H1 (cell line): ENCODE results near the gene UPK2. TPM values are rescaled to one million over a fixed set of nuclear protein-coding genes. Genes with fewer than 3 reads are reported as not detected.

Experiments
- ATF3 ChIP-seq: IDR thresholded peaks from 2 replicates; pipeline ENCODE4 v1.6.1; 2011; ENCODE audit warnings: low read depth, mild to moderate bottlenecking, low read length; ENCODE audit not compliant: insufficient read depth
- CHD7 ChIP-seq: fragments of 300-600 bp; sonication (generic); IDR thresholded peaks from 2 replicates; pipeline ENCODE4 v1.7.1; 2012; ENCODE audit warnings: low read length, moderate library complexity, mild to moderate bottlenecking, inconsistent platforms; ENCODE audit not compliant: insufficient replicate concordance
- KDM5A ChIP-seq: fragments of 200-600 bp; IDR thresholded peaks from 2 replicates; pipeline ENCODE4 v1.7.1; 2012; ENCODE audit warnings: mild to moderate bottlenecking, low read length, inconsistent platforms, mixed read lengths
- SP1 ChIP-seq: IDR thresholded peaks from 2 replicates; pipeline ENCODE4 v1.6.1; 2011; ENCODE audit warnings: low read depth, low read length
- TEAD4 ChIP-seq: IDR thresholded peaks from 2 replicates; pipeline ENCODE4 v1.6.1; 2012; ENCODE audit warnings: low read depth, low read length, inconsistent platforms, mixed read lengths
- polyA plus RNA-seq, 7 experiments: library from polyadenylated mRNA; depleted of rRNA in 3 of 7; stranded (reverse) in 5 of 7; unstranded in 2 of 7; fragments of >200 nt in 5 of 7; fragments of 200-250 nt in 2 of 7; gene quantifications; 1 replicate in 5 of 7; 2 replicates in 1 of 7; 4 replicates in 1 of 7; pipeline versions ENCODE4 v1.2.1 to v1.2.3, GENCODE V29; 2011 to 2013; ENCODE audit warnings: missing spikeins in 2 of 7, mixed read lengths in 2 of 7
- total RNA-seq: library from RNA; stranded (reverse); fragmentation: NEBNext Ultra II Directional; extraction: Animal tissue kit (Norgen Biotek cat#: 25700); gene quantifications from 2 replicates; pipeline ENCODE4 v1.2.1, GENCODE V29; 2021
- TF ChIP-seq, protein P1 (sequence below): IDR thresholded peaks from 2 replicates; pipeline ENCODE4 v1.6.1; 2012; ENCODE audit warnings: low read length, inconsistent platforms

The UPK2 gene
- total and polyA plus RNA-seq, 2 of the 8 experiments (the other 6 are each of a cell fraction or from before 2014, with no cell fraction given), result 0.76 TPM; not detected in 1

- no peak for TF ChIP-seq ATF3
- TF ChIP-seq SP1, result no peak
- TF ChIP-seq CHD7, result no peak
- TF ChIP-seq TEAD4, result no peak
- no peak for TF ChIP-seq KDM5A
- TF ChIP-seq, protein P1, sequence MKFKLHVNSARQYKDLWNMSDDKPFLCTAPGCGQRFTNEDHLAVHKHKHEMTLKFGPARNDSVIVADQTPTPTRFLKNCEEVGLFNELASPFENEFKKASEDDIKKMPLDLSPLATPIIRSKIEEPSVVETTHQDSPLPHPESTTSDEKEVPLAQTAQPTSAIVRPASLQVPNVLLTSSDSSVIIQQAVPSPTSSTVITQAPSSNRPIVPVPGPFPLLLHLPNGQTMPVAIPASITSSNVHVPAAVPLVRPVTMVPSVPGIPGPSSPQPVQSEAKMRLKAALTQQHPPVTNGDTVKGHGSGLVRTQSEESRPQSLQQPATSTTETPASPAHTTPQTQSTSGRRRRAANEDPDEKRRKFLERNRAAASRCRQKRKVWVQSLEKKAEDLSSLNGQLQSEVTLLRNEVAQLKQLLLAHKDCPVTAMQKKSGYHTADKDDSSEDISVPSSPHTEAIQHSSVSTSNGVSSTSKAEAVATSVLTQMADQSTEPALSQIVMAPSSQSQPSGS, result no peak
These were observed 17.4 kb upstream of the UPK2 start (continued) for GRCh38 chr11:118938491-118939403.
